Fibroblast of lung (primary cell): Measurements from ENCODE around the gene DAGLA.

Source experiments
- CTCF ChIP-seq, 2 donors: IDR thresholded peaks in 1 of 2; conservative IDR thresholded peaks in 1 of 2; 1 replicate in 1 of 2; 2 replicates in 1 of 2; pipeline ENCODE4 v1.5.1; 2011 to 2012; ENCODE audit warnings: low read length in 2 of 2, control low read depth in 1 of 2, inconsistent platforms in 1 of 2, low read depth in 1 of 2, mild to moderate bottlenecking in 1 of 2
- EZH2 ChIP-seq: IDR thresholded peaks from 2 replicates; pipeline ENCODE4 v1.5.1; 2012; ENCODE audit warnings: low read length, control low read depth, mild to moderate bottlenecking; ENCODE audit errors: missing control alignments

- TF ChIP-seq CTCF (conservative IDR thresholded peaks at IDR 0.05 in 1 of 2, IDR thresholded peaks at IDR 0.05 in 1 of 2; ENCODE audit: low read depth in 1 of 2, low read length in 2 of 2) (no peak), EZH2 (no peak)
Measured at GRCh38 chr11:61645179-61645868, 34.9 kb upstream of the DAGLA start.
